ENCODE measurements around the gene AFF1. TPM values are rescaled to one million over a fixed set of nuclear protein-coding genes. Genes with fewer than 3 reads are reported as not detected.

AFF1 gene
- total RNA-seq, 4 donors from 2014 or later: 26.7 to 200 (median 92.5) TPM

GRCh38 chr4:87180767-87181166 is 246.0 kb downstream of the AFF1 start:
- Histone ChIP-seq H3K4me3 (no peak overlapping the region), H3K4me1 (no peaks in the 10 kb centered on the region), H3K27ac (no peak overlapping the region), H3K9me3 (no peaks in the 10 kb centered on the region), H3K36me3 (no peaks in the 10 kb centered on the region), H3K27me3 (no peaks in the 10 kb centered on the region)
- intact Hi-C loops (cut with DNase I; ENCODE audit: low total_unique reads): no loop called here
- DNase-seq: no peak
- TF ChIP-seq CTCF (IDR thresholded peaks at IDR 0.05) (no peak), POLR2A (IDR thresholded peaks at IDR 0.05) (no peak)

- H3K9me3 ChIP-seq: no peaks in the 10 kb centered on the region
- intact Hi-C loops (cut with DNase I; ENCODE audit: low total_unique reads): no loop called here
- no peaks in the 10 kb centered on the region for H3K36me3 ChIP-seq
- H3K4me1 ChIP-seq: no peaks in the 10 kb centered on the region
- DNase-seq: no peak
- no peak overlapping the region for H3K27ac ChIP-seq
- H3K4me3 ChIP-seq: no peak overlapping the region
- no peak for TF ChIP-seq POLR2A (IDR thresholded peaks at IDR 0.05)
- no peak for TF ChIP-seq CTCF (IDR thresholded peaks at IDR 0.05)
- H3K27me3 ChIP-seq: no peaks in the 10 kb centered on the region
These were observed 250.5 kb downstream of the AFF1 start for GRCh38 chr4:87185146-87185870.

GRCh38 chr4:87188048-87188447 is 253.2 kb downstream of the AFF1 start:
- H3K27me3 ChIP-seq: no peaks in the 10 kb centered on the region
- H3K4me1 ChIP-seq: no peaks in the 10 kb centered on the region
- no peaks in the 10 kb centered on the region for H3K9me3 ChIP-seq
- DNase-seq: no peak
- TF ChIP-seq CTCF (IDR thresholded peaks at IDR 0.05) (no peak), POLR2A (IDR thresholded peaks at IDR 0.05) (no peak)
- intact Hi-C loops (cut with DNase I; ENCODE audit: low total_unique reads): no loop called here
- no peak overlapping the region for H3K4me3 ChIP-seq
- H3K27ac ChIP-seq: no peak overlapping the region
- H3K36me3 ChIP-seq: no peaks in the 10 kb centered on the region

GRCh38 chr4:87188932-87189331 is 254.1 kb downstream of the AFF1 start:
- intact Hi-C loops (cut with DNase I; ENCODE audit: low total_unique reads): no loop called here
- no peak for DNase-seq
- H3K9me3 ChIP-seq: no peaks in the 10 kb centered on the region
- H3K4me3 ChIP-seq: no peak overlapping the region
- no peaks in the 10 kb centered on the region for H3K36me3 ChIP-seq
- no peaks in the 10 kb centered on the region for H3K4me1 ChIP-seq
- H3K27ac ChIP-seq: no peak overlapping the region
- H3K27me3 ChIP-seq: no peaks in the 10 kb centered on the region
- TF ChIP-seq CTCF (IDR thresholded peaks at IDR 0.05) (no peak), POLR2A (IDR thresholded peaks at IDR 0.05) (no peak)

Other genes with a start within 250 kb of the AFF1 start
- gene SLC10A6, start 85.6 kb upstream of the AFF1 start, total RNA-seq: 10 to 100 TPM in 1 of 4 donors, 1 to 10 TPM in 2, not detected in 1; 2.0 to 23.8 (median 6.5) TPM
- gene C4orf36, start 42.6 kb upstream of the AFF1 start, total RNA-seq: 1 to 10 TPM in 1 of 4 donors, under 1 TPM in 1, not detected in 2; 0.91 to 4.8 TPM

All from uterus (tissue), 4 donors.